ENCODE data around the gene NFYC. TPM values are rescaled to one million over a fixed set of nuclear protein-coding genes. Genes with fewer than 3 reads are reported as not detected.

NFYC gene
- total and polyA plus RNA-seq, 2 of the 8 experiments (the other 6 are each of a cell fraction or from before 2014, with no cell fraction given): 54.1 to 124 TPM

DNA sequence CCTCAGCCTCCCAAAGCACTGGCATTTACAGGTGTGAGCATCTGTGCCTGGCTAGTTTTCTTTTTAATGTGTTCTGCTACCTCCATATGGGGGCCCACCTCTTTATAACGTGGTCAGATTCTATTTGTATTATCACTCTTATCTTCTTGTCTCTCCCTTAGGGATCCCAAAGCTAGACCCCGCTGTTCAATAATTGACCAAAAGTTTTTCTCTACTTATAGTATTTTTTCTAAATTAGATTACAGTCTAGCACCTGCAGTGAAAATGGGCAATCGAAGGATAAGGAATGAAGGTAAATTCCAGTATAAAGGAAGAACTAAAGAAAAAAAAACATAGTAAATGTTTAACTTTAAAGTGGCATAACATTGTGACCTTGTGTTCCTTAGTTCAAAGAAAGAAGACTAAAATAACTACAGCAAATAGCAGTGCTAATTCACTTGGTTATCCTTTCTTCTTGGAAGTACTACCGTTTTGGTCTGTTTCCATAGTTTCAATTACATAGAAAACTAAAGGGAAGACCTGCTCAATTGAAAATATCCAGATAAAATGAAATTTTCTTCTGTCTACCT is 24.1 kb downstream of the NFYC start (continued):
- TF ChIP-seq GABPA (IDR thresholded peaks at IDR 0.05; ENCODE audit: borderline replicate concordance, insufficient read depth, low read length) (no peak), NANOG (IDR thresholded peaks at IDR 0.05; ENCODE audit: insufficient read depth, low read depth, low read length, poor library complexity, severe bottlenecking) (no peak), SP1 (IDR thresholded peaks at IDR 0.05; ENCODE audit: low read depth, low read length) (no peak)
- TF ChIP-seq, protein P1, sequence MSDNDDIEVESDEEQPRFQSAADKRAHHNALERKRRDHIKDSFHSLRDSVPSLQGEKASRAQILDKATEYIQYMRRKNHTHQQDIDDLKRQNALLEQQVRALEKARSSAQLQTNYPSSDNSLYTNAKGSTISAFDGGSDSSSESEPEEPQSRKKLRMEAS (IDR thresholded peaks at IDR 0.05): no peak
